Hematopoietic multipotent progenitor cell (in vitro differentiated cells): ENCODE data around the gene SSX2IP. TPM values are rescaled to one million over a fixed set of nuclear protein-coding genes. Genes with fewer than 3 reads are reported as not detected.

Experiments used
- total RNA-seq: library from RNA; depleted of rRNA; stranded (reverse); fragments of >200 nt; gene quantifications from one replicate; pipeline ENCODE4 v1.2.3, GENCODE V29; 2012

The SSX2IP gene
- total RNA-seq, 1 donor: 4.8 TPM

Other genes starting within 250 kb of the SSX2IP start
- 12.7 TPM for gene RPF1, start 211.2 kb downstream of the SSX2IP start, total RNA-seq
- 2.2 TPM for gene SPATA1, start 184.1 kb downstream of the SSX2IP start, total RNA-seq
- 13.7 TPM for gene GNG5, start 183.9 kb downstream of the SSX2IP start, total RNA-seq
- 7.0 TPM for gene CTBS, start 116.0 kb downstream of the SSX2IP start, total RNA-seq
- gene LPAR3, start 202.7 kb upstream of the SSX2IP start, total RNA-seq: 0.27 TPM